B cell (primary cell): ENCODE data around the gene PLA2G4E. TPM values are rescaled to one million over a fixed set of nuclear protein-coding genes. Genes with fewer than 3 reads are reported as not detected.

Experiments
- ATAC-seq: fragments of 200-7000 bp; cut with Tn5 transposase; one replicate; pipeline ENCODE4 v1.10.0; 2021; ENCODE audit warnings: low read depth, mild to moderate bottlenecking, moderate number of reproducible peaks, moderate library complexity
- CTCF ChIA-PET: fragments of 350-600 bp; sonication (Branson Sonifier 250); formaldehyde crosslinking; loops from one replicate; lab custom pipeline; 2021; ENCODE audit warnings: antibody characterized with exemption, inconsistent platforms; lab: Charles Lee
- POLR2A ChIA-PET: fragments of 350-600 bp; sonication (Branson Sonifier 250); formaldehyde crosslinking; loops from one replicate; lab custom pipeline; 2021; ENCODE audit warnings: antibody characterized with exemption; lab: Charles Lee
- DNase-seq: peaks from one replicate; pipeline ENCODE4 v3.0.0; 2013
- H2AFZ ChIP-seq: 2 replicates; pipeline ENCODE4 v1.6.1; 2012; ENCODE audit warnings: mild to moderate bottlenecking, low read depth, low read length; ENCODE audit not compliant: insufficient read depth, poor library complexity, severe bottlenecking
- H3K27ac ChIP-seq, 2 donors: 1 replicate in 1 of 2; 2 replicates in 1 of 2; pipeline ENCODE4 v1.5.1; 2012 to 2013; ENCODE audit warnings: low read length in 2 of 2, mild to moderate bottlenecking in 2 of 2, moderate library complexity in 1 of 2
- H3K27me3 ChIP-seq, 4 experiments: fragments of 200-600 bp in 1 of 4; sonication (generic) in 1 of 4; replicated peaks in 1 of 4; 1 replicate in 2 of 4; 2 replicates in 2 of 4; pipeline versions ENCODE4 v1.6.1 to v1.7.0; 2013 to 2016; ENCODE audit warnings: low read length in 3 of 4, mild to moderate bottlenecking in 2 of 4, mixed read lengths in 1 of 4, moderate library complexity in 1 of 4; ENCODE audit not compliant: insufficient read depth in 4 of 4, control insufficient read depth in 3 of 4; ENCODE audit errors: control extremely low read depth in 1 of 4
- H3K36me3 ChIP-seq, 2 experiments: replicated peaks in 1 of 2; 1 replicate in 1 of 2; 2 replicates in 1 of 2; pipeline versions ENCODE4 v1.6.1 to v1.7.1; 2013; ENCODE audit warnings: low read length in 1 of 2; ENCODE audit not compliant: insufficient read depth in 2 of 2, control insufficient read depth in 1 of 2; ENCODE audit errors: control extremely low read depth in 1 of 2, extremely low read depth in 1 of 2
- H3K4me1 ChIP-seq, 2 donors: fragments of 200-600 bp in 1 of 2; sonication (generic) in 1 of 2; 1 replicate in 1 of 2; 2 replicates in 1 of 2; pipeline versions ENCODE4 v1.5.1 to v1.6.1; 2013 to 2017; ENCODE audit warnings: low read length in 2 of 2; ENCODE audit not compliant: control insufficient read depth in 2 of 2, insufficient read depth in 2 of 2
- H3K4me2 ChIP-seq: replicated peaks from 2 replicates; pipeline ENCODE3; 2012; ENCODE audit warnings: mild to moderate bottlenecking, low read depth, low read length; ENCODE audit not compliant: poor library complexity, severe bottlenecking
- H3K4me3 ChIP-seq, 5 experiments: fragments of 200-600 bp in 1 of 5; sonication (generic) in 1 of 5; 1 replicate in 3 of 5; 2 replicates in 2 of 5; pipeline versions ENCODE4 v1.5.1 to v1.7.0; 2011 to 2016; ENCODE audit warnings: low read length in 4 of 5, mild to moderate bottlenecking in 4 of 5, low read depth in 2 of 5, control low read depth in 1 of 5, moderate library complexity in 1 of 5; ENCODE audit not compliant: insufficient read depth in 1 of 5; ENCODE audit errors: control extremely low read depth in 1 of 5, extremely low read depth in 1 of 5
- H3K79me2 ChIP-seq: fragments of 200-600 bp; sonication (generic); one replicate; pipeline ENCODE4 v1.6.0; 2016; ENCODE audit warnings: low read length; ENCODE audit not compliant: control insufficient read depth, insufficient read depth
- H3K9ac ChIP-seq: fragments of 200-600 bp; sonication (generic); 2 replicates; pipeline ENCODE4 v1.6.1; 2017; ENCODE audit warnings: mild to moderate bottlenecking, low read length, moderate library complexity
- H3K9me3 ChIP-seq, 3 donors: one replicate each; pipeline versions ENCODE4 v1.6.1 to v1.7.1; 2013; ENCODE audit warnings: low read length in 2 of 3; ENCODE audit not compliant: control insufficient read depth in 2 of 3, insufficient read depth in 1 of 3; ENCODE audit errors: control extremely low read depth in 1 of 3
- H4K20me1 ChIP-seq: 2 replicates; pipeline ENCODE4 v1.6.0; 2012; ENCODE audit warnings: mild to moderate bottlenecking, low read length; ENCODE audit not compliant: insufficient read depth, control insufficient read depth, poor library complexity, severe bottlenecking
- H3K27ac Mint-ChIP-seq: one replicate; pipeline ENCODE4 v1.8.0; 2021; ENCODE audit warnings: mixed read lengths
- H3K27me3 Mint-ChIP-seq: one replicate; pipeline ENCODE4 v1.8.0; 2021; ENCODE audit warnings: mixed read lengths
- H3K4me1 Mint-ChIP-seq: one replicate; pipeline ENCODE4 v1.8.0; 2021; ENCODE audit warnings: mixed read lengths
- H3K4me3 Mint-ChIP-seq: one replicate; pipeline ENCODE4 v1.8.0; 2021; ENCODE audit warnings: mixed read lengths
- H3K9me3 Mint-ChIP-seq: one replicate; pipeline ENCODE4 v1.8.0; 2022; ENCODE audit warnings: mixed read lengths; ENCODE audit not compliant: insufficient read depth
- CTCF ChIP-seq: fragments of 200-600 bp; IDR thresholded peaks from one replicate; pipeline ENCODE4 v1.8.0; 2022; ENCODE audit warnings: antibody characterized with exemption, mild to moderate bottlenecking
- EZH2 ChIP-seq: IDR thresholded peaks from 2 replicates; pipeline ENCODE4 v1.6.1; 2012; ENCODE audit warnings: borderline replicate concordance, low read depth, mild to moderate bottlenecking, moderate library complexity, low read length; ENCODE audit not compliant: insufficient read depth, poor library complexity, severe bottlenecking
- WGBS: methylation state at CpG from one replicate; pipeline ENCODE4 v1.1.5; 2013; ENCODE audit warnings: missing lambda C conversion rate; ENCODE audit not compliant: insufficient coverage; 5-methylcytosine and 5-hydroxymethylcytosine counted together
- intact Hi-C: fragments of 100-400 bp; cut with micrococcal nuclease; formaldehyde crosslinking; loops from one replicate; pipeline ENCODE4 v1.10.0; 2022
- polyA plus RNA-seq: library from polyadenylated mRNA; depleted of rRNA; stranded (reverse); fragments of >200 nt; gene quantifications from 2 replicates; pipeline ENCODE4 v1.2.3, GENCODE V29; 2012
- total RNA-seq, 2 donors: library from RNA; stranded (reverse); fragments of 120-200 nt in 1 of 2; gene quantifications; 1 replicate in 1 of 2; 2 replicates in 1 of 2; pipeline versions ENCODE4 v1.2.3 to v1.2.4, GENCODE V29; 2013 to 2022

The PLA2G4E gene
- total and polyA plus RNA-seq, 2 donors (not counting 1 experiment from before 2014, with no cell fraction given): not detected

GRCh38 chr15:41999290-42000285, 21.3 kb downstream of the PLA2G4E start:
- Mint-ChIP-seq H3K4me1 (peaks cover 8% of the 10 kb centered on the region), H3K4me3 (no peak overlapping the region)
- POLR2A ChIA-PET: no interaction called here

More at GRCh38 chr15:41999290-42000285, 21.3 kb downstream of the PLA2G4E start:
- H3K4me2 ChIP-seq: no peak overlapping the region
- no peaks in the 10 kb centered on the region for H3K79me2 ChIP-seq
- CTCF ChIA-PET: interaction anchor here (1.3 kb wide), 1 partner anchor 10 kb away, joined by 7 read pairs; no protein-coding TSS in a partner anchor
- H3K4me3 ChIP-seq: no peak overlapping the region
- Mint-ChIP-seq H3K27ac (no peak overlapping the region), H3K9me3 (no peaks in the 10 kb centered on the region), H3K27me3 (peaks cover 12% of the 10 kb centered on the region)
- peaks cover 3 to 6% of the 10 kb centered on the region in 2 donors for H3K4me1 ChIP-seq
- H3K36me3 ChIP-seq: no peaks in the 10 kb centered on the region
- 74% methylated on average over 6 of the region's 15 CpGs for WGBS
- intact Hi-C loops: no loop called here
- no peak for ATAC-seq
- no peak for DNase-seq
- TF ChIP-seq EZH2 (no peak), CTCF (no peak)
- H3K9me3 ChIP-seq: no peaks in the 10 kb centered on the region
- H3K27ac ChIP-seq: no peak overlapping the region
- peaks cover 0 to 3% (median 0%) of the 10 kb centered on the region in 4 experiments for H3K27me3 ChIP-seq
- no peak overlapping the region for H2AFZ ChIP-seq
- no peak overlapping the region for H3K9ac ChIP-seq
- no peaks in the 10 kb centered on the region for H4K20me1 ChIP-seq
